Cardiac fibroblast (primary cell): ENCODE results near the gene PAK3.

Experiments used
- DNase-seq, 2 donors: peaks; one replicate each; pipeline versions ENCODE4 v3.0.0 to v3.0.0-alpha.2; 2010; ENCODE audit warnings: low read depth in 2 of 2
- H3K4me3 ChIP-seq, 2 donors: replicated peaks in 1 of 2; 1 replicate in 1 of 2; 2 replicates in 1 of 2; pipeline ENCODE4 v1.5.1; 2011; ENCODE audit warnings: low read depth in 2 of 2, low read length in 2 of 2, mild to moderate bottlenecking in 2 of 2, moderate library complexity in 1 of 2
- CTCF ChIP-seq: IDR thresholded peaks from one replicate; pipeline ENCODE4 v1.5.1; 2011; ENCODE audit warnings: low read depth, mild to moderate bottlenecking, low read length, inconsistent platforms

Gene PAK3

GRCh38 chrX:111216293-111216801, 120.4 kb downstream of the PAK3 start:
- no peak for DNase-seq
- no peak for TF ChIP-seq CTCF
- H3K4me3 ChIP-seq, result no peak overlapping the region

GRCh38 chrX:111244235-111244750, 148.3 kb downstream of the PAK3 start:
- DNase-seq, result peak; percentile 0 to 9
- peak; percentile 29 for TF ChIP-seq CTCF
- no peak overlapping the region for H3K4me3 ChIP-seq

- TF ChIP-seq CTCF, result no peak
- no peak overlapping the region for H3K4me3 ChIP-seq
- DNase-seq, result no peak
Observed at GRCh38 chrX:111254896-111255693, 159.1 kb downstream of the PAK3 start.

GRCh38 chrX:111257733-111258132, 161.7 kb downstream of the PAK3 start:
- TF ChIP-seq CTCF, result no peak

GRCh38 chrX:111259559-111259958, 163.6 kb downstream of the PAK3 start:
- DNase-seq, result no peak
- no peak for TF ChIP-seq CTCF
- H3K4me3 ChIP-seq, result no peak overlapping the region

More at GRCh38 chrX:111257733-111258132, 161.7 kb downstream of the PAK3 start:
- no peak overlapping the region for H3K4me3 ChIP-seq
- DNase-seq, result no peak

GRCh38 chrX:111260451-111260850, 164.5 kb downstream of the PAK3 start:
- DNase-seq, result no peak
- no peak for TF ChIP-seq CTCF
- H3K4me3 ChIP-seq, result no peak overlapping the region

- no peak overlapping the region for H3K4me3 ChIP-seq
- DNase-seq, result no peak
- no peak for TF ChIP-seq CTCF
Observed at GRCh38 chrX:111262086-111262485, 166.1 kb downstream of the PAK3 start.
